Measurements from ENCODE around the gene RHOH.

Gene RHOH

DNA sequence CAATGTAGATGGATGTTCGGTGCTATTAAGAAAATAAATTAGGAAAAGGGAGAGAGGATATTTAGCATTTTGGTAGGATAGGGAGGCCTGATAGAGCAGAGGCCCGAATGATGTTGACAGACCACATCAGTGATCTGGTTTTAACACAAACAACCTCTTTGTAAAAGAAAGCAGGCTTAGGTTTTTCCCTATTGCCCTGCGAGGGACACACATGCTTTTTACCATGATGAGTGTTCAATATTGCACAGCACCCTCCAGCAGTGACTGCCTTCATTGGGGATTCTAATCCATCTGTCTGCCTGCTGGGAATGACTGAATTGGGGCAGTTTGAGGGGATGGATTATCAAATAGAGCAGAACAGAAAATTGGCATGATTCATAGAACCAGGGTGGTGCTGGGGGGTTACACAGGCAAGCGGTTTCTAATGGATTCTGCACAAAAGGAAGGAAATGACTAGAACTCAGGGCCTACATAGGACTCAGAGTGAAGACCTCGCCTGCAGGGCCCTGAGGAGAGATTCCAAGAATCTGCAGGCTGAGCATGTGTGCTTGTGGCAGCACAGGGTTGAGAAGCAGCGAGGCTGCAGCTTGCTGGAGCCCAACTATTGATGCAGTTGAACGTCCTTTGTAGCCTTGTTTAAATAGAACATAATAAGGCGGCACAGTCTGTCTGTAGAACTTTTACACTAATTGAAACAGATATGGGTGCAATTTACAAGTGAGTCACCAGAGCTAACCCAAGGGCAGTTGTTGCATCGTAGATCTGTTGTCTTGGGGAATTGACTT is 58.0 kb downstream of the RHOH start:
- Histone ChIP-seq H3K4me1 (ENCODE audit: control insufficient read depth, insufficient read depth, low read length) (peaks cover 4% of the 10 kb centered on the region; the same call in 1 of the 2 replicates), H3K9ac (ENCODE audit: low read length) (no peak overlapping the region), H3K4me3 (ENCODE audit: low read depth, low read length) (no peak overlapping the region), H3K27me3 (ENCODE audit: control insufficient read depth, insufficient read depth, low read length) (no peaks in the 10 kb centered on the region), H3K27ac (ENCODE audit: low read depth, low read length) (no peak overlapping the region), H3K9me3 (ENCODE audit: control insufficient read depth, insufficient read depth, low read depth, low read length) (peaks cover 3% of the 10 kb centered on the region; the same call in 1 of the 2 replicates), H3K36me3 (ENCODE audit: control insufficient read depth, insufficient read depth, low read length) (no peaks in the 10 kb centered on the region)

DNA sequence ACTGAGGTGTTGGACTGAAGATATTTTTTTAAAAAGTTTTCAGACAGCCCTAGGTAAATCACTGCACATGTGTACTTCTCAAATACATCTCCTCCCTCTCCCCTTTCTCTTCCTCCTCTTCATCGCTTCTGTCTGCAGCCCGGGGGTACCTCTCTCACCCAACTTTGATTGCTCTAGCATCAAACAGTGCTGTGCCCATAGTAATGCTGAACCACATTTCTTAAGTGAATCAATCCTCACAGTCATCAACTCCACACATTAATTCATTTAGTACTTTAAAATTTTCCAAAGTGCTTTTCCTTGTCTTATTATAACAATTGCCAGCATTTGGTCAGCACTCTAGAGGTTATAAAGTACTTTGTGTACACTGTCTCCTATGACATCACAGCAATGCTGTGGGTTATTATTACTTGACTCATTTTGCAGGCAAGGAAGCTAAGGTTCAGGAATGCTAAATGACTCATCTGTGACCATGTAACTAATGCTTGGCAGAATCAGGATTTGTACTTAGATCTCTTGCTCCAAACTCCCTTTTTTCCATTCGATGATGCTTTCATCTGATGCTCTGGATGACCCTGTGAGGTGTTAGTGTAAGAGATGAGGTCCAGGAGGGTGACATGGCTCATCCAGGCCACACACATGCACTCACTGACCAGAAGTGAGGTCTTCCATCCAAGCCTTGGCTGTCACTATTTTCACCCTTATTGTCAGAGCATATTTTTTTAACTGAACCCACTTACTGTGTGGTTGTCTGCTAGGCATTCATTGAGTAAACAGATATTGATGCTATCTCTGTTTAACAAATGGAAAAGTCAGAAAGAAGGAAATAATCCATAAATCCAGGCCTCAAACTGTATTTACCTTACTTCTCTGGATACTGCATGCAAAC is 58.8 kb downstream of the RHOH start:
- Histone ChIP-seq H3K4me3 (ENCODE audit: low read depth, low read length) (no peak overlapping the region), H3K9me3 (ENCODE audit: control insufficient read depth, insufficient read depth, low read depth, low read length) (peaks cover 2% of the 10 kb centered on the region; the same call in 1 of the 2 replicates), H3K27ac (ENCODE audit: low read depth, low read length) (no peak overlapping the region)

DNA sequence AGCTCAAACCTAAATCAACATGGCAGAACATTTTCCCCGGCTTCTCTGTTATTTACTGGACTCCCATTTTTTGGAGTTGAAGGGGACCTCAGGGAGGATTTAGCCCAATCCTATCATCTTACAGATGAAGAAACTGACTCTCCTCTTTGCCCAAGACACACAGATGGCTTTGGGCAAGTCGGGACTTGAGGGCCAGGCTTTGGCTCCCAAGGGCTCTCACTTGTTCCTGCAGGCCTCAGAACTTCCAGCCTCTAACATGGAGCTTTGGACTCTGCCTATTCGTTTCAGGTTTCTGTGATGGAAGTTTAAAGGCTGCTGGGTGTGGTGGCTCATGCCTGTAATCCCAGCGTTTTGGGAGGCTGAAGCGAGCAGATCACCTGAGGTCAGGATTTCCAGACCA is 59.5 kb downstream of the RHOH start:
- Histone ChIP-seq H3K9ac (ENCODE audit: low read length) (no peak overlapping the region), H3K4me3 (ENCODE audit: low read depth, low read length) (no peak overlapping the region), H3K9me3 (ENCODE audit: control insufficient read depth, insufficient read depth, low read depth, low read length) (no peaks in the 10 kb centered on the region), H3K4me1 (ENCODE audit: control insufficient read depth, insufficient read depth, low read length) (peaks cover 7% of the 10 kb centered on the region; the same call in 1 of the 2 replicates), H3K36me3 (ENCODE audit: control insufficient read depth, insufficient read depth, low read length) (no peaks in the 10 kb centered on the region), H3K27ac (ENCODE audit: low read depth, low read length) (no peak overlapping the region), H3K27me3 (ENCODE audit: control insufficient read depth, insufficient read depth, low read length) (no peaks in the 10 kb centered on the region)

More for the DNA sequence above, 58.8 kb downstream of the RHOH start:
- H3K4me1 ChIP-seq (ENCODE audit: control insufficient read depth, insufficient read depth, low read length), result peaks cover 4% of the 10 kb centered on the region; the same call in 1 of the 2 replicates
- H3K36me3 ChIP-seq (ENCODE audit: control insufficient read depth, insufficient read depth, low read length), result no peaks in the 10 kb centered on the region
- H3K9ac ChIP-seq (ENCODE audit: low read length), result no peak overlapping the region
- no peaks in the 10 kb centered on the region for H3K27me3 ChIP-seq (ENCODE audit: control insufficient read depth, insufficient read depth, low read length)

DNA sequence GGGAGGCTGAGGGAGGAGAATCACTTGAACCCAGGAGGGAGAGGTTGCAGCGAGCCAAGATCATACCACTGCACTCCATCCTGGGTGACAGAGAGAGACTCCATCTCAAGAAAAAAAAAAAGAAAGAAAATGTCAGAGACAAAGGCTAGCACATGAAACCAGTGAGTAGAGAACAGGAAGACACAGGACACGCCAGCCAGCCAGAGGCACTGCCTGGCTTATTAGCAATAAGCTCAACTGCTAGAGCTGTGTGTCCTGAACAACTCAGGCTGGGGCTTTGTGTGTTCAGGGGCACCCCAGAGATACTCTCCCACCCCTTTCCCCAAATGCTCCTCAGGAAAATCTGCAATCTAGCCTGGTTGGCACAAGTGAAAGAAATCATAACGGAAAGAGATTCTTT is 60.0 kb downstream of the RHOH start:
- Histone ChIP-seq H3K36me3 (ENCODE audit: control insufficient read depth, insufficient read depth, low read length) (no peaks in the 10 kb centered on the region), H3K9ac (ENCODE audit: low read length) (no peak overlapping the region), H3K9me3 (ENCODE audit: control insufficient read depth, insufficient read depth, low read depth, low read length) (no peaks in the 10 kb centered on the region), H3K4me3 (ENCODE audit: low read depth, low read length) (no peak overlapping the region), H3K27me3 (ENCODE audit: control insufficient read depth, insufficient read depth, low read length) (no peaks in the 10 kb centered on the region), H3K27ac (ENCODE audit: low read depth, low read length) (no peak overlapping the region), H3K4me1 (ENCODE audit: control insufficient read depth, insufficient read depth, low read length) (peaks cover 12% of the 10 kb centered on the region; the same call in 1 of the 2 replicates)

DNA sequence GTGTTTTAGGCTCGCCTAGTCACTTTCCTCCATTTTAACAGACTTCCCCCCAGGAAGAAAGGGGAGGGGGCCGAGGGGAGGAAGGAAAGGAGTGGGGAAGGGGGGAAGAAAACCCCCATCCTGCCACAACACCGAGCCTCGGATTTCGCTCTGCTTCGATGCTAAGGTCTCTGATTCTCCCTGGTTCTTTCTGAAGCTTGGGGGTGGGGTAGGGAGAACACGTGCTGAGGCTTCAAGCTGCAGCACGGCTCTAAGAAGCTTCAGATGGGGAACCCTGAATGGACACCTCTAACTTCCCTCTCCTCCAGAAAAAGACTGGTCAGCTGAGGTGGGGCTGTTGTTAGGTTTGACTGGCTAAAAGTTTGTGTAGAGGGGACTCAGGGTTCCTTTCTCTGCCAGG is 61.8 kb downstream of the RHOH start:
- H3K4me1 ChIP-seq (ENCODE audit: control insufficient read depth, insufficient read depth, low read length), result peaks cover 12% of the 10 kb centered on the region; the same call in 1 of the 2 replicates
- H3K4me3 ChIP-seq (ENCODE audit: low read depth, low read length), result no peak overlapping the region
- no peaks in the 10 kb centered on the region for H3K36me3 ChIP-seq (ENCODE audit: control insufficient read depth, insufficient read depth, low read length)
- H3K9ac ChIP-seq (ENCODE audit: low read length), result no peak overlapping the region
- no peaks in the 10 kb centered on the region for H3K27me3 ChIP-seq (ENCODE audit: control insufficient read depth, insufficient read depth, low read length)
- H3K9me3 ChIP-seq (ENCODE audit: control insufficient read depth, insufficient read depth, low read depth, low read length), result no peaks in the 10 kb centered on the region
- H3K27ac ChIP-seq (ENCODE audit: low read depth, low read length), result no peak overlapping the region

DNA sequence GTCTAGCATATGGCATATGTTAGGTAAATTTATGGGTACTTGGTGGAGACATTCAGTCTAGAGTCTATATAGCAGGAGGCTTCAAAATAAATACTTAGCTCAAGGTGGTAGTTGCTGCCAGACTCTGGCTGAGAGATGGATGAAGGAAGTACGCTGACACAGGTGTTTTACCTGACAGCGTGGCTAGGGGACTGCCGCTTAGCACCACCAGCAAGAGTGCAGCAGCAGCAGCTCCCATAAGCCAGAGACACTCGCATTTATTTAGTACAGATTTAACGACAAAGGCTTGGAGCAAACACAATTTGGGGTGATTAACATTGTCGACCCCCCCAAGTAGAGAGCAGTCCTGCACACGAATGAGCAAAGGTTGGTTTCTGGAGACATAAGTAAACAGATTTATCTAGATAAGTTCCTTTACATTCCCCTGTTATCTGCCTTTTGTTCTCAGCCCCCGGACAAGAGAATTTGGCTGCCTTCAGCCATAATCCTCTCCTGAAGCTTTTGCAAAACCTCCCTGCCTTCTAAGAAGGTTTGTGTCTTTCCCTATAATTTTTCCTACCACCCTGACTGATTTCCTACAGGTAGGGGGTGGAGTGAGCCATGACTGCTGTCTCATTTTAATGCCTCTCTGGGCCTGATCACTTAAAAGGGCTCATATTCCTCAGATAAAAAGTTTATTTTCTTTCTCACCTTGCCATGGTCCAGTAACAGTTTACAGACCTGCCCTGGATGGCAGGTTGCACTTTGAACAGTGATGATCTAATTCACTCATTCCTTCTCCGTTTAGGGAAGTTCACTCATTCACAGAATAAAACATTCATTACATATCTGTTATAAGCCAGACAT is 64.6 kb downstream of the RHOH start:
- Histone ChIP-seq H3K36me3 (ENCODE audit: control insufficient read depth, insufficient read depth, low read length) (no peaks in the 10 kb centered on the region), H3K4me1 (ENCODE audit: control insufficient read depth, insufficient read depth, low read length) (peaks cover 17% of the 10 kb centered on the region; the same call in 1 of the 2 replicates), H3K4me3 (ENCODE audit: low read depth, low read length) (no peak overlapping the region), H3K9ac (ENCODE audit: low read length) (no peak overlapping the region), H3K27ac (ENCODE audit: low read depth, low read length) (no peak overlapping the region), H3K9me3 (ENCODE audit: control insufficient read depth, insufficient read depth, low read depth, low read length) (no peaks in the 10 kb centered on the region), H3K27me3 (ENCODE audit: control insufficient read depth, insufficient read depth, low read length) (no peaks in the 10 kb centered on the region)

DNA sequence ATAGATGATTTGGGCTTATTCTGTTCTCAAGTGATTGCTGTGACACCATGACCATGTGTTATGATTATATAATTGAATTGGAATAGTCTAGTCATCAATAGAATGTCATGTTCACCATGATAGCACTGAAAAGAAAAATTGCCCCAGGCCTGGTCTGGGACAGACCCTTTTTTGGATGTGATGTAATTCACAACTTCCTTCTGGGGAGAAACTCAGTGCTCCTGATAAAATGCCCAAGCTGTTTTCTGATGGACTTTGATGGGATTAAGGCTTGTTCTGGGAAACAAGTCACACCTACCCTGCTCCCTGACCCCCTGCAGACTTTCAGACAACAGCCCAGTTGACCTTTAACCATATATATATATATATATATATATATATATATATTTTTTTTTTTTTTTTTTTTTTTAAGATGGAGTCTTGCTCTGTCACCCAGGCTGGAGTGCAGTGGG is 65.3 kb downstream of the RHOH start:
- Histone ChIP-seq H3K9ac (ENCODE audit: low read length) (no peak overlapping the region), H3K4me3 (ENCODE audit: low read depth, low read length) (no peak overlapping the region), H3K4me1 (ENCODE audit: control insufficient read depth, insufficient read depth, low read length) (peaks cover 17% of the 10 kb centered on the region; the same call in 1 of the 2 replicates), H3K27ac (ENCODE audit: low read depth, low read length) (no peak overlapping the region), H3K9me3 (ENCODE audit: control insufficient read depth, insufficient read depth, low read depth, low read length) (no peaks in the 10 kb centered on the region), H3K36me3 (ENCODE audit: control insufficient read depth, insufficient read depth, low read length) (no peaks in the 10 kb centered on the region), H3K27me3 (ENCODE audit: control insufficient read depth, insufficient read depth, low read length) (no peaks in the 10 kb centered on the region)

DNA sequence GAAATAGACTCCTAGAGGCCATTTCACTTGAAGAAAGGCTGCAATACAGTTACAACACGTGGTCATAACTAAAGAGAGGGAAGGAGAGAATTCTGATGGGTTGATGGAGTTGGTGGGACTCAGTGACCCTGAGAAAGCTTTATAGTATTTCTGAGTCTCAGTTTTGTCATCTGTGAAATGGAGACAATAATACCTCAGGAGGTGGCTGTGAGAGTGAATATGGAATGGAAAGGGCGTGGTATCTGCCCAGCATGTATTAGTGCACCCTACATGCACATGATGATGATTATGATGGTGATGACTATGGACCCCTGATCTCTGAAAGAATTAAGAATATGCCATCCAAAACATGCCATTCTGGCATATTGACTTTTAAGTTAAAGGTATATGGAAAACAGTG is 66.0 kb downstream of the RHOH start:
- Histone ChIP-seq H3K36me3 (ENCODE audit: control insufficient read depth, insufficient read depth, low read length) (no peaks in the 10 kb centered on the region), H3K27me3 (ENCODE audit: control insufficient read depth, insufficient read depth, low read length) (no peaks in the 10 kb centered on the region), H3K4me1 (ENCODE audit: control insufficient read depth, insufficient read depth, low read length) (peaks cover 17% of the 10 kb centered on the region; the same call in 1 of the 2 replicates), H3K4me3 (ENCODE audit: low read depth, low read length) (no peak overlapping the region), H3K27ac (ENCODE audit: low read depth, low read length) (no peak overlapping the region), H3K9ac (ENCODE audit: low read length) (no peak overlapping the region), H3K9me3 (ENCODE audit: control insufficient read depth, insufficient read depth, low read depth, low read length) (no peaks in the 10 kb centered on the region)

DNA sequence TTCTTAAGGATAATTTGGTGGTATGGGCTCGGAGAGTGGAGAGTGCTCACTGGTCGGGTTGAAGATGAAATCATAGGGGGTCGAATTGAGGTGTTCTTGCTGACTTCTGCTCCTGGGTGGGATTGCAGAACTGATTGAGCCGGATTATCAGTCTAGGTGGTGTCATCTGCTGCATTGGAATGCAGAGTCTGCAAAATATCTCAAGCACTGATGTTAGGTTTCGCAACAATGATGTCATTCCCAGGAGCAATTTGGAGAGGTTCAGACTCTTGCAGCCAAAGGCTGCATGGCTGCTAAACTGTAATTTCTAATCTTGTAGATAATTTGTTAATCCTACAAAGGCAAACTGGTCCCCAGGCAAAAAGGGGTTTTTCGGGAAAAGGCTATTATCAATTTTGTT is 67.7 kb downstream of the RHOH start:
- Histone ChIP-seq H3K27ac (ENCODE audit: low read depth, low read length) (no peak overlapping the region), H3K9me3 (ENCODE audit: control insufficient read depth, insufficient read depth, low read depth, low read length) (no peaks in the 10 kb centered on the region), H3K9ac (ENCODE audit: low read length) (no peak overlapping the region), H3K36me3 (ENCODE audit: control insufficient read depth, insufficient read depth, low read length) (no peaks in the 10 kb centered on the region), H3K27me3 (ENCODE audit: control insufficient read depth, insufficient read depth, low read length) (no peaks in the 10 kb centered on the region), H3K4me1 (ENCODE audit: control insufficient read depth, insufficient read depth, low read length) (peaks cover 17% of the 10 kb centered on the region; the same call in 1 of the 2 replicates), H3K4me3 (ENCODE audit: low read depth, low read length) (no peak overlapping the region)

All from HUES6 (cell line).